Liver (tissue), 9 donors: Measurements from ENCODE around the gene ATXN1. TPM values are rescaled to one million over a fixed set of nuclear protein-coding genes. Genes with fewer than 3 reads are reported as not detected.

ENCODE experiments used
- DNase-seq: peaks from one replicate; pipeline ENCODE4 v3.0.0-alpha.2; 2017; ENCODE audit warnings: low spot score
- H3K27ac ChIP-seq, 2 donors: one replicate each; pipeline ENCODE4 v1.7.0; 2013; ENCODE audit warnings: inconsistent platforms in 2 of 2, low read length in 2 of 2, control low read depth in 1 of 2, low read depth in 1 of 2, mild to moderate bottlenecking in 1 of 2
- H3K27me3 ChIP-seq, 4 donors: one replicate each; pipeline versions ENCODE4 v1.6.1 to v1.7.0; 2013; ENCODE audit warnings: low read length in 3 of 4, inconsistent platforms in 1 of 4, mild to moderate bottlenecking in 1 of 4, moderate library complexity in 1 of 4; ENCODE audit not compliant: control insufficient read depth in 4 of 4, insufficient read depth in 4 of 4
- H3K36me3 ChIP-seq, 4 donors: one replicate each; pipeline versions ENCODE4 v1.6.1 to v1.7.0; 2013; ENCODE audit warnings: low read length in 3 of 4, mild to moderate bottlenecking in 3 of 4, low read depth in 1 of 4, moderate library complexity in 1 of 4; ENCODE audit not compliant: control insufficient read depth in 4 of 4, insufficient read depth in 3 of 4
- H3K4me1 ChIP-seq, 4 donors: one replicate each; pipeline versions ENCODE4 v1.6.1 to v1.7.0; 2013; ENCODE audit warnings: low read length in 3 of 4, mild to moderate bottlenecking in 3 of 4, moderate library complexity in 1 of 4; ENCODE audit not compliant: control insufficient read depth in 4 of 4, insufficient read depth in 4 of 4
- H3K4me3 ChIP-seq, 3 donors: one replicate each; pipeline versions ENCODE4 v1.6.1 to v1.7.0; 2013; ENCODE audit warnings: low read length in 3 of 3, control low read depth in 1 of 3, low read depth in 1 of 3, mild to moderate bottlenecking in 1 of 3
- H3K9ac ChIP-seq, 2 donors: one replicate each; pipeline ENCODE4 v1.7.0; 2013; ENCODE audit warnings: low read length in 2 of 2, mild to moderate bottlenecking in 2 of 2, moderate library complexity in 2 of 2, control low read depth in 1 of 2, low read depth in 1 of 2
- H3K9me3 ChIP-seq, 4 donors: one replicate each; pipeline versions ENCODE4 v1.6.1 to v1.7.0; 2013; ENCODE audit warnings: low read length in 3 of 4; ENCODE audit not compliant: control insufficient read depth in 4 of 4
- FOXA1 ChIP-seq: IDR thresholded peaks from 2 replicates; pipeline ENCODE4 v1.6.1; 2016; ENCODE audit warnings: antibody characterized with exemption
- HNF4A ChIP-seq, 2 donors: conservative IDR thresholded peaks; 2 replicates each; pipeline ENCODE4 v1.6.1; 2016; ENCODE audit warnings: antibody characterized with exemption in 2 of 2, mild to moderate bottlenecking in 2 of 2
- NR2F2 ChIP-seq: IDR thresholded peaks from 2 replicates; pipeline ENCODE4 v1.6.1; 2016; ENCODE audit warnings: antibody characterized with exemption
- WGBS: extraction: QIAGEN DNeasy Blood & Tissue Kit; methylation state at CpG from one replicate; pipeline ENCODE4 v1.1.7; 2013; 5-methylcytosine and 5-hydroxymethylcytosine counted together
- polyA plus RNA-seq, 2 donors: library from polyadenylated mRNA; stranded (reverse) in 1 of 2; unstranded in 1 of 2; fragments of 200-250 nt in 1 of 2; fragments of >200 nt in 1 of 2; fragmentation: Nextera tagmentation in 1 of 2; extraction: Ambion mirVana in 1 of 2; gene quantifications; one replicate each; pipeline versions ENCODE4 v1.2.1 to v1.2.3, GENCODE V29; 2013 to 2015
- total RNA-seq, 2 donors: library from RNA; depleted of rRNA; stranded (reverse); fragments of >200 nt; gene quantifications; one replicate each; pipeline ENCODE4 v1.2.3, GENCODE V29; 2014
- donor health status: healthy.
- donor health status: healthy.
- donor health status: healthy.
- donor health status: healthy.
- donor health status: healthy.

The ATXN1 gene
- total and polyA plus RNA-seq, 4 donors, result 4.3 to 29.7 (median 8.2) TPM

DNA sequence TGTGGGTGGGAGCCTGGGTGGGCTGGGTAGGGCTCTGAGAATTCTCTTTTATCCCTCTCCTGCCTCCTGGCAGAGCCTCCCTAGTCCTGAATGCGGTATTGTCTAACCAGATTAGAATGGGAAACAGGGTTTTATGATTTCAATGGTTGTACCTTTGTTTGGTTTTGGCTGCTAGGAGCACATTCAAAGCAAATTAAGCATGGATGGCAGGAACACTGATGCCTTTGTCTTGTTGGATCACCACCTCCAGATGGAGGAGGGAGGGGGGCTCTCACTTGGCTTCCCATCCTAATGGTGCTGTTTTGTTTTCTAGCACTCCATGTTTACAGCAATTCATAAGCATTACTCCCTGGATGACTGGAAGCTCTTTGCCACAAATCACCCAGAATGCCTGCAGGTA lies 511.3 kb downstream of the ATXN1 start:
- Histone ChIP-seq H3K4me1 (peaks cover 0 to 2% (median 0%) of the 10 kb centered on the region in 4 donors), H3K4me3 (no peak overlapping the region), H3K27ac (no peak overlapping the region), H3K27me3 (no peaks in the 10 kb centered on the region), H3K36me3 (peaks cover 0 to 2% (median 0%) of the 10 kb centered on the region in 4 donors), H3K9me3 (no peaks in the 10 kb centered on the region), H3K9ac (no peak overlapping the region)
- no peak for DNase-seq
- TF ChIP-seq NR2F2 (no peak), FOXA1 (no peak), HNF4A (conservative IDR thresholded peaks at IDR 0.05) (no peak)
- 91% methylated on average over 1 of the region's 1 CpG for WGBS
